ENCODE measurements around the gene MMP28. TPM values are rescaled to one million over a fixed set of nuclear protein-coding genes. Genes with fewer than 3 reads are reported as not detected.

MMP28 gene, protein sequence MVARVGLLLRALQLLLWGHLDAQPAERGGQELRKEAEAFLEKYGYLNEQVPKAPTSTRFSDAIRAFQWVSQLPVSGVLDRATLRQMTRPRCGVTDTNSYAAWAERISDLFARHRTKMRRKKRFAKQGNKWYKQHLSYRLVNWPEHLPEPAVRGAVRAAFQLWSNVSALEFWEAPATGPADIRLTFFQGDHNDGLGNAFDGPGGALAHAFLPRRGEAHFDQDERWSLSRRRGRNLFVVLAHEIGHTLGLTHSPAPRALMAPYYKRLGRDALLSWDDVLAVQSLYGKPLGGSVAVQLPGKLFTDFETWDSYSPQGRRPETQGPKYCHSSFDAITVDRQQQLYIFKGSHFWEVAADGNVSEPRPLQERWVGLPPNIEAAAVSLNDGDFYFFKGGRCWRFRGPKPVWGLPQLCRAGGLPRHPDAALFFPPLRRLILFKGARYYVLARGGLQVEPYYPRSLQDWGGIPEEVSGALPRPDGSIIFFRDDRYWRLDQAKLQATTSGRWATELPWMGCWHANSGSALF
- total RNA-seq = 100 to 1,000 TPM in 2 of 4 donors, 10 to 100 TPM in 2; 75.5 to 150 (median 116) TPM

DNA sequence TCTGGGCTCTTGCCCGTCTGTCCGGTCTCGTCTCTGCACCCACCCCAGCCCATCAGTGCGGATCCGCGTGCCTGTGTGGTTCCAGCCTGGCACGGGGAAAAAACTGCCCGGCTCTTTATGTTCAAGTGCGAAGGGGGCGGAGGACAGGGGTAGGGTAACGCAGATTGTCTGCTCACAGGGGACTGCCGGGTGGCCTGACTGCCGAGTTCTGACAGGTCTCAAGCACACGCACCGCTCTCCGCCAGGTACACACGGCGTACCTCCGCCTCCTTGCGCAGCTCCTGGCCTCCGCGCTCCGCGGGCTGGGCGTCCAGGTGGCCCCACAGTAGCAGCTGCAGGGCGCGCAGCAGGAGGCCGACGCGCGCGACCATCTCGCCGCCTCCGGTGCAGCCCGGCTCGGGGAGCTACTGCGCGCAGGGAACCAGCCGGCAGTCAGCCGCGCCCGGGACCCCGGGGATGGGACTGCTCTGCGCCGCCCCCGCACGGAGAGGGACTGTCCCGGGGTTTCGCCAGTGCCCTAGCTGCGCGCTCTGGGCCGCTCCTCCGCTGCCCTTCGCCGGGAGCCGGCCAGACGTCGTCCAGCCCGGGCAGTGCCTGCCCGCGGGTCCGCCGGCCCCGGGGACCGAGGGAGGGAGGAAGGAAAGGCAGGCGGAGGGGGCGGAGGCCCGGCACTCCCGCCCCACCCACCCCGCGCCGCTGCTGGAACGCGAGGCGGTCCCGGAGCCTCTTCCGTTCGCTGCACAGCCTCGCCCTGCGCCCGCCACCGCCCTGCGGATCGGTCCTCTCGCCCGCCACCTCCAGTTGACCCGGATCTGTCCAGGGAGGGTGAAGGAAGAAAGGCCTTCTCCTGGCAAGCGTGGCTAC, at the start of gene MMP28:
TSS of gene MMP28 (minus strand) at position 635 of the 864 bp plus-strand sequence. CDS start at position 371, 264 bp downstream.
- intact Hi-C loops (cut with DNase I) = no loop called here
- Histone ChIP-seq H3K36me3 (no peaks in the 10 kb centered on the region), H3K9me3 (no peaks in the 10 kb centered on the region), H3K4me3 (peak within 1 kb of the TSS; percentile 71 to 89 (median 80)), H3K27me3 (peaks cover 0 to 3% (median 0%) of the 10 kb centered on the region in 4 donors), H3K4me1 (peaks cover 30 to 88% (median 81%) of the 10 kb centered on the region in 4 donors), H3K27ac (replicated peaks in 1 of 4) (peak within 1 kb of the TSS; percentile 80 to 88 (median 84))
- TF ChIP-seq EP300 (IDR thresholded peaks at IDR 0.05) = no peak
- peak; percentile 65 to 95 for TF ChIP-seq POLR2AphosphoS5 (IDR thresholded peaks at IDR 0.05)
- under 1% methylated on average over 36 of the region's 89 CpGs for WGBS
- DNase-seq (ENCODE audit: extremely low spot score) = peak; percentile 89

DNA sequence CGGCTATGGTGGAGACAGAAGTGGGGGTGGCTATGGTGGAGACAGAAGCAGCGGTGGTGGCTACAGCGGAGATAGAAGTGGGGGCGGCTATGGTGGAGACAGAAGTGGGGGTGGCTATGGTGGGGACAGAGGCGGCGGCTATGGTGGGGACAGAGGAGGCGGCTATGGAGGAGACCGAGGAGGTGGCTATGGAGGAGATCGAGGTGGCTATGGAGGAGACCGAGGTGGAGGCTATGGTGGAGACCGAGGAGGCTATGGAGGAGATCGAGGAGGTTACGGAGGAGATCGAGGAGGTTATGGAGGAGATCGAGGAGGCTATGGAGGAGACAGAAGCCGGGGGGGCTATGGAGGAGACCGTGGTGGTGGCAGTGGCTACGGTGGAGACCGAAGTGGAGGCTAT, 49.1 kb upstream of the MMP28 start:
- peaks cover 0 to 3% (median 0%) of the 10 kb centered on the region in 4 donors for H3K4me1 ChIP-seq
- no peak for DNase-seq (ENCODE audit: extremely low spot score)
- H3K9me3 ChIP-seq = no peaks in the 10 kb centered on the region
- WGBS = 96% methylated on average over 19 of the region's 19 CpGs
- H3K27ac ChIP-seq (replicated peaks in 1 of 4) = no peak overlapping the region
- TF ChIP-seq, protein P1, sequence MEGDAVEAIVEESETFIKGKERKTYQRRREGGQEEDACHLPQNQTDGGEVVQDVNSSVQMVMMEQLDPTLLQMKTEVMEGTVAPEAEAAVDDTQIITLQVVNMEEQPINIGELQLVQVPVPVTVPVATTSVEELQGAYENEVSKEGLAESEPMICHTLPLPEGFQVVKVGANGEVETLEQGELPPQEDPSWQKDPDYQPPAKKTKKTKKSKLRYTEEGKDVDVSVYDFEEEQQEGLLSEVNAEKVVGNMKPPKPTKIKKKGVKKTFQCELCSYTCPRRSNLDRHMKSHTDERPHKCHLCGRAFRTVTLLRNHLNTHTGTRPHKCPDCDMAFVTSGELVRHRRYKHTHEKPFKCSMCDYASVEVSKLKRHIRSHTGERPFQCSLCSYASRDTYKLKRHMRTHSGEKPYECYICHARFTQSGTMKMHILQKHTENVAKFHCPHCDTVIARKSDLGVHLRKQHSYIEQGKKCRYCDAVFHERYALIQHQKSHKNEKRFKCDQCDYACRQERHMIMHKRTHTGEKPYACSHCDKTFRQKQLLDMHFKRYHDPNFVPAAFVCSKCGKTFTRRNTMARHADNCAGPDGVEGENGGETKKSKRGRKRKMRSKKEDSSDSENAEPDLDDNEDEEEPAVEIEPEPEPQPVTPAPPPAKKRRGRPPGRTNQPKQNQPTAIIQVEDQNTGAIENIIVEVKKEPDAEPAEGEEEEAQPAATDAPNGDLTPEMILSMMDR (IDR thresholded peaks at IDR 0.05) = no peak
- TF ChIP-seq POLR2A (IDR thresholded peaks at IDR 0.05; ENCODE audit: low read depth) = no peak
- no peak for TF ChIP-seq POLR2AphosphoS5 (IDR thresholded peaks at IDR 0.05)
- intact Hi-C loops (cut with DNase I) = no loop called here
- H3K27me3 ChIP-seq = no peaks in the 10 kb centered on the region
- H3K4me3 ChIP-seq = no peak overlapping the region
- peaks cover 75 to 100% (median 99%) of the 10 kb centered on the region in 4 donors for H3K36me3 ChIP-seq

DNA sequence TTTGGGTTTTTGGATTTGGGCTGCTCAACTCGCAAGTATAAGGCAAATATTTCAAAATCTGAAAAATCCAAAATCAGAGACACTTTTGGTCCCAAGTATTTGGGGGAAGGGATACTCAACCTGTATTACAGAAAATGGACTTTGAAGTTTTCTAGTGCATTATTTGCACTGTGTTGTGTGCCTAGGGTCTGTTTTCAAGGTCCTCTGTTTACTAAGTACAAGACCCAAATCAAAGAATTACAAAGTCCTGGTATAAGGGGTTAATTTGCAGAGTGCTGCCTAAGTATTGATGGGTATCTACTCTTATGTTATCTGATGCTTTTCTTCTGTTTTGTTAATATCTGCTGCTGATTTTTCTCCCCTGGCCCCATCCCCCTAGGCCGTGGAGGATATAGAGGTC, 48.3 kb upstream of the MMP28 start:
- TF ChIP-seq, protein P1 (IDR thresholded peaks at IDR 0.05) = no peak
- TF ChIP-seq POLR2A (IDR thresholded peaks at IDR 0.05; ENCODE audit: low read depth) (no peak), EP300 (IDR thresholded peaks at IDR 0.05) (no peak), POLR2AphosphoS5 (IDR thresholded peaks at IDR 0.05) (no peak)
- peaks cover 0 to 3% (median 0%) of the 10 kb centered on the region in 4 donors for H3K4me1 ChIP-seq
- no peak for DNase-seq (ENCODE audit: extremely low spot score)
- H3K36me3 ChIP-seq = peaks cover 81 to 100% (median 98%) of the 10 kb centered on the region in 4 donors
- intact Hi-C loops (cut with DNase I) = no loop called here
- H3K27me3 ChIP-seq = no peaks in the 10 kb centered on the region
- H3K4me3 ChIP-seq = no peak overlapping the region
- no peaks in the 10 kb centered on the region for H3K9me3 ChIP-seq
- no peak overlapping the region for H3K27ac ChIP-seq (replicated peaks in 1 of 4)
- WGBS = 95% methylated on average over 2 of the region's 2 CpGs

DNA sequence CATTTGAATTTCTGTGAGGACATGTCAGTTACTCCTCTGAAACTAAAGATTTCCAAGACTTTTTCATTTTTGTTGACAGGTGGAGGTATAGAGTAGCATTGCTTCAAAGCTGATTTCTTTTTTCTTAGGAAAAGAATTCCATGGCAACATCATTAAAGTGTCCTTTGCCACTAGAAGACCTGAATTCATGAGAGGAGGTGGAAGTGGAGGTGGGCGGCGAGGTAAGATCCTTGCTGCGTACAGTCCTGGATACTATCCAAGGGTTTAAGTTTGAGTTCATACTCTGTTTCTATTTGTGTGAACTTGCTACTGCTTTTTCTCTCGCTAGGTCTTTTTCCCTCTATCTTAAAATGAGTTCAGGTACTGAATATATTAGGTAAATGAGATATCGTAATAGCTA, 46.8 kb upstream of the MMP28 start:
- Histone ChIP-seq H3K9me3 (no peaks in the 10 kb centered on the region), H3K4me1 (peaks cover 0 to 2% (median 0%) of the 10 kb centered on the region in 4 donors), H3K36me3 (peaks cover 91 to 100% (median 98%) of the 10 kb centered on the region in 4 donors), H3K4me3 (no peak overlapping the region), H3K27ac (replicated peaks in 1 of 4) (no peak overlapping the region), H3K27me3 (no peaks in the 10 kb centered on the region)
- no peak for TF ChIP-seq EP300 (IDR thresholded peaks at IDR 0.05)
- TF ChIP-seq POLR2A (IDR thresholded peaks at IDR 0.05; ENCODE audit: low read depth) = no peak
- TF ChIP-seq, protein P1 (IDR thresholded peaks at IDR 0.05) = no peak
- no peak for TF ChIP-seq POLR2AphosphoS5 (IDR thresholded peaks at IDR 0.05)
- WGBS = 97% methylated on average over 5 of the region's 5 CpGs
- intact Hi-C loops (cut with DNase I) = no loop called here
- no peak for DNase-seq (ENCODE audit: extremely low spot score)
